Gastroesophageal sphincter (tissue), 4 donors: Measurements from ENCODE around the gene PPP2R5C. TPM values are rescaled to one million over a fixed set of nuclear protein-coding genes. Genes with fewer than 3 reads are reported as not detected.

ENCODE experiments used
- ATAC-seq: fragments of 150-250 bp; one replicate; pipeline ENCODE4 v1.9.1; 2016; ENCODE audit warnings: mild to moderate bottlenecking, moderate library complexity
- H3K27ac ChIP-seq, 4 donors: fragments of 200-600 bp; sonication (generic) in 3 of 4; 1 replicate in 3 of 4; 2 replicates in 1 of 4; pipeline ENCODE4 v1.5.1; 2016 to 2019
- H3K27me3 ChIP-seq: fragments of 200-600 bp; sonication (generic); one replicate; pipeline ENCODE4 v1.5.1; 2019
- H3K36me3 ChIP-seq, 2 donors: fragments of 200-600 bp; sonication (generic); one replicate each; pipeline ENCODE4 v1.5.1; 2019; ENCODE audit warnings: control low read depth in 1 of 2
- H3K4me1 ChIP-seq, 3 donors: fragments of 200-600 bp; sonication (generic); 1 replicate in 2 of 3; 2 replicates in 1 of 3; pipeline ENCODE4 v1.5.1; 2016 to 2019; ENCODE audit warnings: control low read depth in 2 of 3
- H3K4me3 ChIP-seq, 2 donors: fragments of 200-600 bp; sonication (generic); one replicate each; pipeline ENCODE4 v1.5.1; 2019; ENCODE audit warnings: mild to moderate bottlenecking in 1 of 2, moderate library complexity in 1 of 2
- H3K9me3 ChIP-seq, 3 donors: fragments of 200-600 bp; sonication (generic); one replicate each; pipeline ENCODE4 v1.5.1; 2017 to 2019; ENCODE audit warnings: control low read depth in 2 of 3
- CTCF ChIP-seq, 4 experiments: fragments of 200-600 bp in 2 of 4; fragments of 450-650 bp in 2 of 4; sonication (generic) in 1 of 4; IDR thresholded peaks; one replicate each; pipeline ENCODE4 v1.5.1; 2017 to 2019; ENCODE audit warnings: antibody characterized with exemption in 4 of 4, mild to moderate bottlenecking in 2 of 4, moderate library complexity in 2 of 4
- EP300 ChIP-seq: sonication (generic); formaldehyde crosslinking; IDR thresholded peaks from one replicate; pipeline ENCODE4 v1.6.1; 2017; ENCODE audit warnings: antibody characterized with exemption, mild to moderate bottlenecking
- POLR2A ChIP-seq, 2 donors: fragments of 450-650 bp; IDR thresholded peaks; one replicate each; pipeline ENCODE4 v1.6.1; 2017; ENCODE audit warnings: antibody characterized with exemption in 2 of 2, mild to moderate bottlenecking in 2 of 2, moderate library complexity in 1 of 2
- POLR2AphosphoS5 ChIP-seq: sonication (generic); formaldehyde crosslinking; IDR thresholded peaks from one replicate; pipeline ENCODE4 v1.6.1; 2017; ENCODE audit warnings: antibody characterized with exemption
- WGBS, 2 donors: methylation state at CpG; one replicate each; pipeline ENCODE4 v1.1.5; 2018; ENCODE audit warnings: low coverage in 1 of 2; 5-methylcytosine and 5-hydroxymethylcytosine counted together
- total RNA-seq, 4 donors: library from RNA; depleted of rRNA; stranded (reverse); fragments of >200 nt; gene quantifications; one replicate each; pipeline ENCODE4 v1.1.0, GENCODE V29; 2016

The PPP2R5C gene
- total RNA-seq, 4 donors from 2014 or later: 123 to 199 (median 131) TPM

- no peak overlapping the region for H3K27ac ChIP-seq
- no peak overlapping the region for H3K4me3 ChIP-seq
- no peaks in the 10 kb centered on the region for H3K9me3 ChIP-seq
- peaks cover 0 to 31% (median 6%) of the 10 kb centered on the region in 3 donors for H3K4me1 ChIP-seq
- TF ChIP-seq EP300 (no peak), POLR2A (IDR thresholded peaks at IDR 0.05) (no peak), POLR2AphosphoS5 (no peak), CTCF (IDR thresholded peaks at IDR 0.05) (no peak)
- WGBS, 2 donors: 61 to 80% methylated on average over 2 of the region's 2 CpGs
- no peaks in the 10 kb centered on the region for H3K27me3 ChIP-seq
- ATAC-seq: no peak
- H3K36me3 ChIP-seq: no peaks in the 10 kb centered on the region
Measured at GRCh38 chr14:101959277-101959676, 197.8 kb downstream of the PPP2R5C start.

- WGBS, 2 donors: 45 to 51% methylated on average over 10 to 13 of the region's 13 CpGs
- Histone ChIP-seq H3K27me3 (no peaks in the 10 kb centered on the region), H3K27ac (no peak overlapping the region), H3K36me3 (no peaks in the 10 kb centered on the region), H3K4me3 (no peak overlapping the region), H3K9me3 (no peaks in the 10 kb centered on the region), H3K4me1 (peaks cover 0 to 31% (median 6%) of the 10 kb centered on the region in 3 donors)
- TF ChIP-seq CTCF (IDR thresholded peaks at IDR 0.05) (peak in 1 of 4 experiments; percentile 28), POLR2AphosphoS5 (no peak)
- ATAC-seq: no peak
Measured at GRCh38 chr14:101960225-101960624, 198.7 kb downstream of the PPP2R5C start.

- Histone ChIP-seq H3K4me1 (peaks cover 0 to 40% (median 13%) of the 10 kb centered on the region in 3 donors), H3K27me3 (no peaks in the 10 kb centered on the region), H3K27ac (peak overlapping the region in 1 of 4 donors; percentile 39), H3K4me3 (no peak overlapping the region), H3K9me3 (no peaks in the 10 kb centered on the region), H3K36me3 (no peaks in the 10 kb centered on the region)
- 50 to 81% methylated on average over 3 to 7 of the region's 19 CpGs for WGBS, 2 donors
- TF ChIP-seq CTCF (IDR thresholded peaks at IDR 0.05) (peak in 3 of 4 experiments; percentile 88 to 92 (median 89)), EP300 (no peak), POLR2A (IDR thresholded peaks at IDR 0.05) (no peak), POLR2AphosphoS5 (no peak)
- ATAC-seq: no peak
Measured at GRCh38 chr14:101961011-101961721, 199.7 kb downstream of the PPP2R5C start.

GRCh38 chr14:101961746-101962502, 200.4 kb downstream of the PPP2R5C start:
- Histone ChIP-seq H3K4me3 (no peak overlapping the region), H3K4me1 (peaks cover 0 to 48% (median 13%) of the 10 kb centered on the region in 3 donors), H3K36me3 (no peaks in the 10 kb centered on the region), H3K9me3 (no peaks in the 10 kb centered on the region), H3K27ac (peak overlapping the region in 3 of 4 donors; percentile 65 to 97 (median 95)), H3K27me3 (no peaks in the 10 kb centered on the region)
- TF ChIP-seq POLR2A (IDR thresholded peaks at IDR 0.05): no peak
- TF ChIP-seq POLR2AphosphoS5: no peak
- TF ChIP-seq CTCF (IDR thresholded peaks at IDR 0.05): no peak
- no peak for TF ChIP-seq EP300
- WGBS, 2 donors: 50 to 77% methylated on average over 1 to 8 of the region's 9 CpGs
- ATAC-seq: no peak
